ENCODE data around the gene OR10A5. TPM values are rescaled to one million over a fixed set of nuclear protein-coding genes. Genes with fewer than 3 reads are reported as not detected.
"Not testable (repeated sequence)": the region's sequence is repeated elsewhere in the genome, so short reads cannot be mapped to it uniquely, and the experiment has no call there.

OR10A5 gene
- total RNA-seq, 1 donor from 2014 or later = not detected

DNA sequence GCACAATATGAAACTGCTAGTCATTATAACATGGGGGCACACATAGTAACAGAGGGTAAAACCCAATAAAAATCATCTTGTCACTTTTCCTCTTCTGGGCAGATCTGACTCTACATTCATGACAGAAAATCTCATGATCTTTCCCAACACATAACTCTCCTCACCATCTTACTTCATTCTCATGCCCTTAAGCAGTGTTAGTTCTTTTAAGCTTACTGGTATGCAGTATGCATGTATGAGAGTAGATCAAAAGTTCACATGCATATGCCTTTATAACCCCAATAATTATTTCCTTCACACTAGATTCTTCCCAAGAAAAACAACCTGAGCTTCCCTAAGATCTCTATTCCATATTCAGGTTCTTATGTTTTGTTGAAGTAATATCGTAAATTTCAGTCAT is 25.8 kb downstream of the OR10A5 start:
- no peak for ATAC-seq

DNA sequence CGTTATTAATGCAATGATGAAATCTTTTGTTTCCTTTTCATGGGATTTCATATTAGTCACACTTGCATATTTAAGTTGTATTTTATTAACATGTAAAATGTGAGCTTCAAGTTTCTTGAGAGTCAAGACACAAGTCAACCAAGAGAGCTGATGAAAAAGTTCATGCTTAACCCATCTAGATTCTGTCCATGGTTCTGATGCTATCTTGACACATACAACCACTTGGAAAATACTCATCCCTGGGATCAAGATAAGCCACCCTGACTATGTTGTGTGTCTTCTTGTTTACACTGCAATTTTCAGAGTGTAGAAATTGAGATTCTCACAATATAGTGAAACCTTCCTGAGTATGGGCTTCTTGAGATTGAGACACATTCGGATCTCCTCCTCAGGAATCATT is 30.3 kb downstream of the OR10A5 start:
- ATAC-seq = no peak

More for the DNA sequence above, 25.8 kb downstream of the OR10A5 start:
- no peak for DNase-seq (ENCODE audit: low spot score)

DNA sequence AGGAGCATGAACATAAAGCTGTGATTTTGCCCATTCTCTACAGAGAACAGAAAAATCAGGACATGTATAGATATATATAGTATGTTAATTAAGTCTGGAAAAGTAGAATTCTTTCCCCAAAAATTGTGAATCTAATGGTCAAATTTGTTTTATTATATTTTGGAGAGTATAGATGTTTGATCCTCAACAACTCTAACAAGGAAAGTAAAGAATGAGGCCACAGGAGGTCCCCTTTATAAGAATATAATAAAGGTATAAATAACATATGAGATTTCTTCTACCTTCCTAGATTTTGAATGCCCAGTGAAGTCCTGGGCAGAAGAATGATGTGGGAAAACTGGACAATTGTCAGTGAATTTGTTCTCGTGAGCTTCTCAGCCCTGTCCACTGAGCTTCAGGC is 30.8 kb downstream of the OR10A5 start, which contains the start of gene OR10A4:
Gene OR10A4 (plus strand): TSS at position 301 of the 400 bp plus-strand sequence. CDS start 23 bp downstream, at position 324.
- no peak for ATAC-seq
- DNase-seq (ENCODE audit: low spot score) = no peak

More for the DNA sequence above, 30.3 kb downstream of the OR10A5 start:
- DNase-seq (ENCODE audit: low spot score) = no peak

- DNase-seq (ENCODE audit: low spot score) (no peak), ATAC-seq (no peak)
These were observed 31.4 kb downstream of the OR10A5 start for GRCh38 chr11:6876914-6877313.

GRCh38 chr11:6882751-6883150 is 37.3 kb downstream of the OR10A5 start:
- ATAC-seq (no peak), DNase-seq (ENCODE audit: low spot score) (no peak)

DNA sequence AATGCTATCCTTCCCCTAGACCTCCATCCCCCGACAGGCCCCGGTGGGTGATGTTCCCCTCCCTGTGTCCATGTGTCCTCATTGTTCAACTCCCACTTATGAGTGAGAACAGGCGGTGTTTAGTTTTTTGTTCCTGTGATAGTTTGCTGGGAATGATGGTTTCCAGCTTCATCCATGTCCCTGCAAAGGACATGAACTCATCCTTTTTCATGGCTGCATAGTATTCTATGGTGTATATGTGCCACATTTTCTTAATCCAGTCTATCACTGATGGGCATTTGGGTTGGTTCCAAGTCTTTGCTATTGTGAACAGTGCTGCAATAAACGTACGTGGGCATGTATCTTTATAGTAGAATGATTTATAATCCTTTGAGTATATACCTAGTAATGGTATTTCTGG is 42.2 kb downstream of the OR10A5 start:
- ATAC-seq; DNase-seq (ENCODE audit: low spot score): not testable (repeated sequence)

DNA sequence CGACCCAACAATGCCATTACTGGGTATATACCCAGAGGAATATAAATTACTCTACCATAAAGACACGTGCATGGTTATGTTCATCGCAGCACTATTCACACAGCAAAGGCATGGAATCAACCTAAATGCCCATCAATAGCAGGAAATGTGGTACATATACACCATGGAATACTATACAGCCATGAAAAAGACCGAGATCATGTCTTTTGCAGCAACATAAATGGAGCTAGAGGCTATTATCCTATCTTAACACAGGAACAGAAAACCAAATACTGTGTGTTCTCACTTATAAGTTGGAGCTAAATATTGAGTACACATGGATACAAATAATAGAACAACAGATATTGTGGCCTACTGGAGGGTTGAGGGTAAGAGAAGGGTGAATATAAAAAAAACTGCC is 43.3 kb downstream of the OR10A5 start:
- no peak for DNase-seq (ENCODE audit: low spot score)

DNA sequence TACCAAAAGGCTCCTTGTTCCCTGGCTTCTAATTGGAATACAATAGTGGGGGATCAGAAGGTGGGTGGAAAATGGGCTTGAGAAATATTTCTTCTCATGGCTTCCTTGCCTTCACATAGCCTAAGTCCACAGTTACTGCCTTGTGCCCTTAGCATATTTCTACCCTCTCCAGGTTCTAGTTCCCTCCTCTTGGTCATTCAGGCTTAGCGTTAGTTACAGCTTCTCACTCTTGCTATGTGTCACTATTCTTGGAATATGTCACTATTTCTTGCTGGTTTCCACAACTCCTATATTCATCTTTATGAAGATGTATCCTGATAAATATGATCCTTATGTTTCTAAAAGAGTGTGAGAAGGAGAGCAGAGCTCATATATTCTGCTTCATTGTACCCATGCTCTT is 44.4 kb downstream of the OR10A5 start:
- ATAC-seq = no peak

More for the DNA sequence above, 43.3 kb downstream of the OR10A5 start:
- no peak for ATAC-seq

GRCh38 chr11:6892400-6892799 is 46.9 kb downstream of the OR10A5 start, which contains the start of gene OR2D2:
Gene OR2D2, minus strand, starts transcription at chr11:6892500. Its CDS starts 0 bp downstream, at chr11:6892500.
- DNase-seq (ENCODE audit: low spot score) (no peak), ATAC-seq (no peak)

More for the DNA sequence above, 44.4 kb downstream of the OR10A5 start:
- DNase-seq (ENCODE audit: low spot score) = no peak

- ATAC-seq = no peak
These were observed 48.6 kb downstream of the OR10A5 start for GRCh38 chr11:6894097-6894496.

GRCh38 chr11:6895010-6895409 is 49.5 kb downstream of the OR10A5 start:
- ATAC-seq = no peak
- no peak for DNase-seq (ENCODE audit: low spot score)

More at GRCh38 chr11:6894097-6894496, 48.6 kb downstream of the OR10A5 start:
- DNase-seq (ENCODE audit: low spot score) = no peak

Other genes starting within 250 kb of the OR10A5 start
- gene RRP8, start 242.1 kb upstream of the OR10A5 start, total RNA-seq = 14.4 TPM
- 41.1 TPM for gene ILK, start 241.9 kb upstream of the OR10A5 start, total RNA-seq
- 52.5 TPM for gene TAF10, start 233.5 kb upstream of the OR10A5 start, total RNA-seq
- 62.4 TPM for gene TPP1, start 226.3 kb upstream of the OR10A5 start, total RNA-seq
- gene DCHS1, start 189.9 kb upstream of the OR10A5 start, total RNA-seq = 2.5 TPM
- 13.5 TPM for gene MRPL17, start 162.3 kb upstream of the OR10A5 start, total RNA-seq
- not detected for gene OR2AG2, start 73.7 kb upstream of the OR10A5 start, total RNA-seq
- gene OR2AG1, start 62.7 kb upstream of the OR10A5 start, total RNA-seq = not detected
- not detected for gene OR6A2, start 46.0 kb upstream of the OR10A5 start, total RNA-seq
- gene OR10A2, start 17.4 kb downstream of the OR10A5 start, total RNA-seq = not detected
- gene OR10A4, start 30.9 kb downstream of the OR10A5 start, total RNA-seq = not detected
- gene OR2D2, start 46.8 kb downstream of the OR10A5 start, total RNA-seq = not detected
- gene OR2D3, start 75.3 kb downstream of the OR10A5 start, total RNA-seq = not detected
- 0.10 TPM for gene ZNF215, start 80.7 kb downstream of the OR10A5 start, total RNA-seq
- 1.8 TPM for gene ZNF214, start 174.7 kb downstream of the OR10A5 start, total RNA-seq
- gene NLRP14, start 174.8 kb downstream of the OR10A5 start, total RNA-seq = 0.10 TPM
- gene RBMXL2, start 243.3 kb downstream of the OR10A5 start, total RNA-seq = not detected